Thoracic aorta (tissue), 2 donors: ENCODE results near the gene ERBB4. TPM values are rescaled to one million over a fixed set of nuclear protein-coding genes. Genes with fewer than 3 reads are reported as not detected.

ENCODE experiments used
- ATAC-seq: fragments of 150-250 bp; one replicate; pipeline ENCODE4 v1.8.0; 2017; ENCODE audit warnings: low read depth; ENCODE audit not compliant: insufficient number of reproducible peaks, low FRiP score
- DNase-seq: peaks from one replicate; pipeline ENCODE4 v3.0.0-alpha.2; 2020; ENCODE audit warnings: low spot score
- H3K27ac ChIP-seq, 2 donors: fragments of 200-600 bp; sonication (generic); 1 replicate in 1 of 2; 2 replicates in 1 of 2; pipeline ENCODE4 v1.5.1; 2016; ENCODE audit warnings: mild to moderate bottlenecking in 2 of 2, moderate library complexity in 2 of 2
- H3K27me3 ChIP-seq: fragments of 200-600 bp; sonication (generic); replicated peaks from 2 replicates; pipeline ENCODE4 v1.6.0; 2016; ENCODE audit warnings: mild to moderate bottlenecking; ENCODE audit not compliant: insufficient read depth
- H3K36me3 ChIP-seq: fragments of 200-600 bp; sonication (generic); one replicate; pipeline ENCODE4 v1.5.1; 2016
- H3K4me1 ChIP-seq, 2 donors: fragments of 200-600 bp; sonication (generic); 1 replicate in 1 of 2; 2 replicates in 1 of 2; pipeline versions ENCODE4 v1.5.1 to v1.6.0; 2016; ENCODE audit warnings: low read depth in 2 of 2, mild to moderate bottlenecking in 1 of 2; ENCODE audit not compliant: control insufficient read depth in 1 of 2
- H3K4me3 ChIP-seq: fragments of 200-600 bp; sonication (generic); 2 replicates; pipeline ENCODE4 v1.5.1; 2016; ENCODE audit warnings: mild to moderate bottlenecking
- H3K9me3 ChIP-seq: fragments of 200-600 bp; sonication (generic); 2 replicates; pipeline ENCODE4 v1.5.1; 2016
- total RNA-seq, 2 donors: library from RNA; depleted of rRNA; stranded (reverse); fragments of >200 nt; gene quantifications; one replicate each; pipeline versions ENCODE4 v1.1.0 to v1.2.3, GENCODE V29; 2016
- TF ChIP-seq, protein P1 (sequence below): fragments of 200-600 bp; sonication (generic); IDR thresholded peaks from one replicate; pipeline ENCODE4 v1.5.1; 2019; ENCODE audit warnings: antibody characterized with exemption

Gene ERBB4
- total RNA-seq, 2 donors from 2014 or later: 15.7 to 29.3 TPM

DNA sequence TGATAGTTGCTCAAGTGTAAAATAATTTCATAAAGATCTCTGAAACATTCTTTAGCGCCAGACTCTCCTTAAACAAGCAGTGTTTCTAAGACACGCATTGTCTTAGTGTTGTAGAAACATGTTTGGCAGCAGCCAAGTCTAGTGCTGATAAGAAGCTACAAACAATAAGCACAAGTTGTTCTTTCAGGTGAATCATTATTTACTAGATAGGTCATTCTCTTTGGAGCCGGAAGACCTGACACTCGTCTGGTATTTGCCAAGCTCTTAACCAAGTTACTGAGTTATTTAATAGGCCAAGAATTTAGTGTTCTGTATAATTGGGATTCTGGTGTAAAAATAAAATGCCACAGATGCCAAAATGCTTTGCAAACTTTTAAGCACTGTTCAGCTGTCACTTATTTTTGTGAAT, 1130.1 kb downstream of the ERBB4 start:
- H3K27ac ChIP-seq: no peak overlapping the region
- TF ChIP-seq, protein P1, sequence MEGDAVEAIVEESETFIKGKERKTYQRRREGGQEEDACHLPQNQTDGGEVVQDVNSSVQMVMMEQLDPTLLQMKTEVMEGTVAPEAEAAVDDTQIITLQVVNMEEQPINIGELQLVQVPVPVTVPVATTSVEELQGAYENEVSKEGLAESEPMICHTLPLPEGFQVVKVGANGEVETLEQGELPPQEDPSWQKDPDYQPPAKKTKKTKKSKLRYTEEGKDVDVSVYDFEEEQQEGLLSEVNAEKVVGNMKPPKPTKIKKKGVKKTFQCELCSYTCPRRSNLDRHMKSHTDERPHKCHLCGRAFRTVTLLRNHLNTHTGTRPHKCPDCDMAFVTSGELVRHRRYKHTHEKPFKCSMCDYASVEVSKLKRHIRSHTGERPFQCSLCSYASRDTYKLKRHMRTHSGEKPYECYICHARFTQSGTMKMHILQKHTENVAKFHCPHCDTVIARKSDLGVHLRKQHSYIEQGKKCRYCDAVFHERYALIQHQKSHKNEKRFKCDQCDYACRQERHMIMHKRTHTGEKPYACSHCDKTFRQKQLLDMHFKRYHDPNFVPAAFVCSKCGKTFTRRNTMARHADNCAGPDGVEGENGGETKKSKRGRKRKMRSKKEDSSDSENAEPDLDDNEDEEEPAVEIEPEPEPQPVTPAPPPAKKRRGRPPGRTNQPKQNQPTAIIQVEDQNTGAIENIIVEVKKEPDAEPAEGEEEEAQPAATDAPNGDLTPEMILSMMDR: no peak
- no peaks in the 10 kb centered on the region for H3K27me3 ChIP-seq
- H3K4me1 ChIP-seq: peaks cover 0 to 5% of the 10 kb centered on the region in 2 donors
- H3K9me3 ChIP-seq: no peaks in the 10 kb centered on the region
- H3K36me3 ChIP-seq: no peaks in the 10 kb centered on the region
- DNase-seq (no peak), ATAC-seq (peak; percentile 20)
- H3K4me3 ChIP-seq: no peak overlapping the region

DNA sequence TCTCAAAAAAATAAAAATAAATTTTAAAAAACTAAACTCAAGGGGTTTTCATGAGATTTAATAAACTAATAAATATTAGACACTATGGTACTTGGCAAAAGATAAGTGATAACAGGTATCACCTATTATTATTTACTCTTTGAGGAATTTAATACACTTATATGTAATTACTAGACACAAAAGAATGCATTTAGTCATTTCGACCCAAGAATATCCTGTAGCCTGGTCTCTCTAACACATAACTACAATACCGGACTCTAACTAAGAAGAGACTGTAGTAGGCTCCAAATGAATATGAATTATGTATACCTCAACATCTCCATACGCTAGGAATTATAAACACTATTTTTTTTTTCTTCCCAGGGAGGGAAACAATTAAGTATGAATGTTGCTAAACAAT, 1131.5 kb downstream of the ERBB4 start:
- no peak overlapping the region for H3K27ac ChIP-seq
- no peaks in the 10 kb centered on the region for H3K9me3 ChIP-seq
- H3K36me3 ChIP-seq: no peaks in the 10 kb centered on the region
- TF ChIP-seq, protein P1: no peak
- H3K4me1 ChIP-seq: peaks cover 0 to 5% of the 10 kb centered on the region in 2 donors
- H3K27me3 ChIP-seq: no peaks in the 10 kb centered on the region
- DNase-seq: no peak
- ATAC-seq: no peak
- no peak overlapping the region for H3K4me3 ChIP-seq

DNA sequence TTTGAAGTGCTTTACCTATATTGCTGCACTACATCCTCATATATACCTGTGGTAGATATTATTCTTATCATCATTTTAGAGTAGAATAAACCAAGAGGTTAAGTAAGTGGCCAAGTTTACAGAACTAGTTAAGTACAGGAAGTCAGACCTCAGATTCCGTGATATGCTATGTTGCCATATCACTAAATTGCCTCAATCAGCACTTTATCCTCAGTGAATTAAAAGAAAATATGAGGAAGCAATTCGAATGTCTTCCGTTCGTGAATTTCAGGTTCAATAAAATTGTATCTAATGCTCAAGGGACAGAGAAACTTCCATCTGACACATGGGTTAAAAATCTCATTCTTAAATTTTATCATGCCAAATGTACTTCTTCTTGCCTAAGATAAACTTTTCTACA, 1133.6 kb downstream of the ERBB4 start:
- H3K36me3 ChIP-seq: no peaks in the 10 kb centered on the region
- ATAC-seq: no peak
- H3K27ac ChIP-seq: no peak overlapping the region
- TF ChIP-seq, protein P1: no peak
- no peak overlapping the region for H3K4me3 ChIP-seq
- DNase-seq: no peak
- H3K27me3 ChIP-seq: no peaks in the 10 kb centered on the region
- no peaks in the 10 kb centered on the region for H3K9me3 ChIP-seq
- peaks cover 0 to 5% of the 10 kb centered on the region in 2 donors for H3K4me1 ChIP-seq

DNA sequence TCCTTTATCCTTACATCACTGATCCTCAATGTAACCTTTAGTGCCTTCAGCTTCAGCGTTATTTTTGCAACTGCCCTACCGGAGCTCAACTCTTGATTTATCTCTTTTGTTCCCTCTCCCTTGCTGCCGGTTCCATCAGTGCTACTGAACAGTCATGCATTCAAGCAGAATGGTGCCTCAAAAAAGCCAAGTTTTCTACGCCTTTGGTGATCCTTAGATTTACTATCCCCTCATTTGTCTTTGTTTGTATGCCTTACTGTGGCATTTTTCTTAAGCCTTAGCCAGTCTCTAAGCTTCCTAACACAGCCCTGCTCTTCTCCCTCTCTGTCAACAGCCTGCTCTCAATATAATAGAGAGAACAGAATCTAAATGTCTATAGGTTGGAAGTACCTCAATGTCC, 1134.5 kb downstream of the ERBB4 start:
- Histone ChIP-seq H3K4me1 (peaks cover 0 to 5% of the 10 kb centered on the region in 2 donors), H3K9me3 (no peaks in the 10 kb centered on the region), H3K36me3 (no peaks in the 10 kb centered on the region), H3K27ac (no peak overlapping the region), H3K4me3 (no peak overlapping the region), H3K27me3 (no peaks in the 10 kb centered on the region)
- TF ChIP-seq, protein P1: no peak
- DNase-seq (no peak), ATAC-seq (no peak)

DNA sequence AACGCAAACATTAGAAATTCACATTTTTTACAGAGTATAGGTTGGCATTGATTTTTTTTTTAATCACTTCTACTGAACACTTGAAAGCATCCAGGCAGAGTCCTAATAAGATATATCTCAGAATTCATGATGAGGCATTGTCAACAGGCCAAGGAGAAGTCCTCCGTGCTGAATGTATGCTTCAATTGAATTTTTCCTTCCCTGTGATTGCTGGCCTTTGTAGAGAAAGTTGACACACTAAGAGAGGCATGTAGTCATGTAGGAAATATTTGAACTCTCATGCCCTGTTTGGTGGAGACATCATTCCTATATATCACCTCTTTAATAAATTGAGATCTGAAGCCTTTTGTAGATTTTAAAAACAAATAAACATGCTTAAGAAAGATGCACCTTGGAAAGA, 1137.3 kb downstream of the ERBB4 start:
- TF ChIP-seq, protein P1: no peak
- Histone ChIP-seq H3K4me3 (no peak overlapping the region), H3K9me3 (no peaks in the 10 kb centered on the region), H3K27me3 (no peaks in the 10 kb centered on the region), H3K4me1 (no peaks in the 10 kb centered on the region), H3K36me3 (no peaks in the 10 kb centered on the region), H3K27ac (no peak overlapping the region)
- ATAC-seq: no peak
- no peak for DNase-seq
